HEK293T (cell line): ENCODE data around the gene PCDH9.
A peak's percentile ranks its signal among the peaks of the same experiment; 100 is the strongest.

Source experiments
- CTCF ChIA-PET: fragments of 350-600 bp; formaldehyde crosslinking; extraction: SDS; loops from one replicate; lab custom pipeline; 2021; ENCODE audit warnings: antibody characterized with exemption, inconsistent platforms; lab: Yijun Ruan, JAX
- POLR2A ChIA-PET: fragments of 350-600 bp; formaldehyde crosslinking; extraction: SDS; loops from one replicate; lab custom pipeline; 2020; ENCODE audit warnings: antibody characterized with exemption, inconsistent platforms; lab: Yijun Ruan, JAX
- DNase-seq: peaks from one replicate; pipeline ENCODE4 v3.0.0; 2012; ENCODE audit warnings: mixed read lengths; ENCODE audit errors: extremely low spot score
- ARNT ChIP-seq: fragments of 450-650 bp; IDR thresholded peaks from 2 replicates; pipeline ENCODE4 v1.6.1; 2017; ENCODE audit warnings: mild to moderate bottlenecking
- BHLHE40 ChIP-seq: fragments of 450-650 bp; IDR thresholded peaks from 2 replicates; pipeline ENCODE4 v1.6.1; 2016; ENCODE audit warnings: mild to moderate bottlenecking, moderate library complexity, borderline replicate concordance
- CTBP1 ChIP-seq: fragments of 450-650 bp; IDR thresholded peaks from 2 replicates; pipeline ENCODE4 v1.6.1; 2016; ENCODE audit warnings: borderline replicate concordance
- ELF4 ChIP-seq: fragments of 450-650 bp; IDR thresholded peaks from 2 replicates; pipeline ENCODE4 v1.6.1; 2017; ENCODE audit warnings: antibody characterized with exemption
- FOXA1 ChIP-seq: fragments of 450-650 bp; IDR thresholded peaks from 2 replicates; pipeline ENCODE4 v1.6.1; 2016; ENCODE audit warnings: mild to moderate bottlenecking
- FOXK2 ChIP-seq: fragments of 450-650 bp; IDR thresholded peaks from 2 replicates; pipeline ENCODE4 v1.6.1; 2016; ENCODE audit warnings: mild to moderate bottlenecking
- FOXM1 ChIP-seq: fragments of 450-650 bp; IDR thresholded peaks from 2 replicates; pipeline ENCODE4 v1.6.1; 2017; ENCODE audit warnings: mild to moderate bottlenecking, borderline replicate concordance
- HDGF ChIP-seq: fragments of 450-650 bp; IDR thresholded peaks from 2 replicates; pipeline ENCODE4 v1.6.1; 2017; ENCODE audit warnings: antibody characterized with exemption, borderline replicate concordance
- L3MBTL2 ChIP-seq: fragments of 450-650 bp; conservative IDR thresholded peaks from 2 replicates; pipeline ENCODE4 v1.6.1; 2016; ENCODE audit warnings: mild to moderate bottlenecking
- LEF1 ChIP-seq: fragments of 450-650 bp; IDR thresholded peaks from 2 replicates; pipeline ENCODE4 v1.6.1; 2017; ENCODE audit warnings: mild to moderate bottlenecking, borderline replicate concordance
- NFRKB ChIP-seq: fragments of 450-650 bp; IDR thresholded peaks from 2 replicates; pipeline ENCODE4 v1.6.1; 2016; ENCODE audit warnings: mild to moderate bottlenecking, moderate library complexity
- SP1 ChIP-seq: fragments of 450-650 bp; IDR thresholded peaks from 2 replicates; pipeline ENCODE4 v1.6.1; 2017
- SUZ12 ChIP-seq: fragments of 450-650 bp; IDR thresholded peaks from 2 replicates; pipeline ENCODE4 v1.6.1; 2016; ENCODE audit warnings: mild to moderate bottlenecking
- TARDBP ChIP-seq: fragments of 450-650 bp; IDR thresholded peaks from 2 replicates; pipeline ENCODE4 v1.6.1; 2016
- ZNF384 ChIP-seq: fragments of 450-650 bp; IDR thresholded peaks from 2 replicates; pipeline ENCODE4 v1.6.1; 2016
- TF ChIP-seq, protein P1 (sequence below): fragments of 450-650 bp; IDR thresholded peaks from 2 replicates; pipeline ENCODE4 v1.6.1; 2016

Gene PCDH9

DNA sequence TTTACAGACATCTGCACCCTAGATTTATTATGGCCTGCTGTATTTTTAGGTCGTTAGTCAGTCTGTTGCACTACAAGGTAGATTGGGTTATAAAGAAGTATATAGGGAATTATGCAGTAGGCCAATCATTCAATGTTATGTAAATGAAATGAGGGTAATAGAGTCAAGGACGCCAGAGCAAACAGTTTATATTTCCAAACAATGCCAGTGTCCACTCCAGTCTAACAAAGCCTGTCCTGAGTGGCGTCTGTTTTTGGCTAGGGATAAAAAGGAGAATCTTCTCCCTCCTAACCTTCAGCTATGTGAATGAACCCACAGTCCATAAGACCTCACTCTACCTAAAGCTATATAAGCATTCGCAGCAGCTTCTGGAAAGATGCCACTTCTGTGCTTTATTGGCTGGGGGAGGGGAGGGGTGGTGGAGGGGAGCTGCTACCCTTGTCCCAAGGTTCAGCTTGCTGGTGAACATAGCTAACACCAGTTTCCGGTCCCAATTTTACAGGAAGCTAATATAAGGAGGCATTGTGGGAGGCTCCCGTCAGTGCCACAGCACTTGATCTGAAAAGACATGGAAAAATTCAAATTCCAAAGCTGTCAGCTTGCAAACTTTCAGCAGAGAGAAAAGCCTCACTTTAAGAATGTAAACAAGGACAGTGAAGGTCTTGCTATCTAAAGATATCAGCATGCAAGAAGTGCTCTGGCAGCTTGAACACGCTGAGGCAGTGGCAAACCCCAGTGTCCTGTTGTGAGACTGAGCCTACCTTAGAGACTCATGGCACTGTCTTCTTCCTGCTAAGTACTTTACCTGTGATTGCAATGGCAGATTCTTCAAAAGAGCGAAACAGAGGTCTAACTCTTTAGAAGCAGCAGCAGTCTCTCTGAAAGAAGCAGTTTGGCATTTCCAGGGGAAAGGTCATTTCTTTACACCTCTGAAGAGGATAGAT lies 369.9 kb downstream of the PCDH9 start:
- TF ChIP-seq L3MBTL2 (no peak), LEF1 (no peak), ELF4 (no peak), CTBP1 (no peak), ARNT (no peak), FOXA1 (no peak), SP1 (no peak), FOXK2 (no peak), ZNF384 (no peak)
- TF ChIP-seq, protein P1, sequence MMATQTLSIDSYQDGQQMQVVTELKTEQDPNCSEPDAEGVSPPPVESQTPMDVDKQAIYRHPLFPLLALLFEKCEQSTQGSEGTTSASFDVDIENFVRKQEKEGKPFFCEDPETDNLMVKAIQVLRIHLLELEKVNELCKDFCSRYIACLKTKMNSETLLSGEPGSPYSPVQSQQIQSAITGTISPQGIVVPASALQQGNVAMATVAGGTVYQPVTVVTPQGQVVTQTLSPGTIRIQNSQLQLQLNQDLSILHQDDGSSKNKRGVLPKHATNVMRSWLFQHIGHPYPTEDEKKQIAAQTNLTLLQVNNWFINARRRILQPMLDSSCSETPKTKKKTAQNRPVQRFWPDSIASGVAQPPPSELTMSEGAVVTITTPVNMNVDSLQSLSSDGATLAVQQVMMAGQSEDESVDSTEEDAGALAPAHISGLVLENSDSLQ: no peak
- DNase-seq: no peak
- ChIA-PET CTCF (no interaction called here), POLR2A (interaction anchor here (1.4 kb wide), 1 partner anchor 26 kb away, joined by 4 read pairs; no protein-coding TSS in a partner anchor)

GRCh38 chr13:66859078-66859477 lies 371.1 kb downstream of the PCDH9 start:
- ChIA-PET CTCF (interaction anchor here (1.1 kb wide), 1 partner anchor 8 kb away, joined by 4 read pairs; no protein-coding TSS in a partner anchor), POLR2A (interaction anchor here (1.4 kb wide), 1 partner anchor 24 kb away, joined by 4 read pairs; no protein-coding TSS in a partner anchor)
- TF ChIP-seq, protein P1: no peak
- TF ChIP-seq CTBP1: no peak
- DNase-seq: no peak

GRCh38 chr13:66858163-66858562 lies 372.0 kb downstream of the PCDH9 start:
- ChIA-PET CTCF (interaction anchor here (0.7 to 1.1 kb wide), 3 partner anchors 9 to 366 kb away, joined by 3 to 4 read pairs (median 4); no protein-coding TSS in a partner anchor), POLR2A (no interaction called here)
- TF ChIP-seq ARNT (no peak), ZNF384 (no peak), FOXM1 (no peak), ELF4 (no peak), FOXK2 (no peak), FOXA1 (no peak), HDGF (no peak), SUZ12 (no peak), BHLHE40 (no peak), SP1 (no peak), TARDBP (no peak), NFRKB (no peak), LEF1 (no peak), CTBP1 (no peak), L3MBTL2 (no peak)
- TF ChIP-seq, protein P1: no peak
- no peak for DNase-seq

DNA sequence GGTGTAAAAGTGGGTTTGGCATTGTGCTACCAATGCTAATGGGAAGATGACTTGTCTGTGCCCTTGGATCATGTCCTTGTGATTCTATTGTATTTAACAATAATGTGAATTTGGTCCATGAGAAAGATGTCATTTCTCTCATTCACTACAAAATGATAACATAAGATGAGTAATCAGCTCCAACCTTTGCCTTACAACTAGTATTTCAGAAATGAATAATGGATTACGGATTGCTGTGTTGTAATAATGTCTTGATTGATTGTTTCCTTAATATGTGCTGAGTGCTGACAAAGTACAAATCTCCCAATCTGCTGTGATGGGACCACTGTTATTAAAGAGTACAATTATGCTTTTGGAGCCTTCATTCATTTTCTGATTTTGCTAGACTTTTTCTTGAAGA lies 375.0 kb downstream of the PCDH9 start:
- TF ChIP-seq FOXK2 (no peak), ARNT (no peak), NFRKB (no peak), CTBP1 (no peak), SP1 (no peak)
- TF ChIP-seq, protein P1: peak; percentile 65
- ChIA-PET POLR2A (no interaction called here), CTCF (no interaction called here)
- DNase-seq: no peak

GRCh38 chr13:66853564-66853963 lies 376.6 kb downstream of the PCDH9 start:
- CTCF ChIA-PET: interaction anchor here (0.6 kb wide), 1 partner anchor 92 kb away, joined by 3 read pairs; no protein-coding TSS in a partner anchor
- POLR2A ChIA-PET: no interaction called here
- no peak for DNase-seq

More at GRCh38 chr13:66853564-66853963, 376.6 kb downstream of the PCDH9 start:
- TF ChIP-seq ZNF384 (peak; percentile 94), L3MBTL2 (peak; percentile 6; the same call in 1 of the 2 replicates), SP1 (no peak), LEF1 (no peak), BHLHE40 (no peak), FOXK2 (no peak), FOXA1 (no peak), ELF4 (no peak), SUZ12 (no peak), CTBP1 (no peak; the same call in 1 of the 2 replicates), TARDBP (no peak), FOXM1 (no peak; the same call in 1 of the 2 replicates), HDGF (no peak), ARNT (no peak), NFRKB (no peak)
- TF ChIP-seq, protein P1: peak; percentile 94
